Activated T-cell treated with anti-CD3 and anti-CD28 coated beads, Interleukin-2, amount 50 U/mL, for 48 hours (primary cell): ENCODE results near the gene JMJD6.
A peak's percentile ranks its signal among the peaks of the same experiment; 100 is the strongest.
"Not testable (repeated sequence)": the region's sequence is repeated elsewhere in the genome, so short reads cannot be mapped to it uniquely, and the experiment has no call there.

Experiments used
- DNase-seq, 2 experiments: peaks; one replicate each; pipeline ENCODE4 v3.0.0-alpha.2; 2020

JMJD6 gene

DNA sequence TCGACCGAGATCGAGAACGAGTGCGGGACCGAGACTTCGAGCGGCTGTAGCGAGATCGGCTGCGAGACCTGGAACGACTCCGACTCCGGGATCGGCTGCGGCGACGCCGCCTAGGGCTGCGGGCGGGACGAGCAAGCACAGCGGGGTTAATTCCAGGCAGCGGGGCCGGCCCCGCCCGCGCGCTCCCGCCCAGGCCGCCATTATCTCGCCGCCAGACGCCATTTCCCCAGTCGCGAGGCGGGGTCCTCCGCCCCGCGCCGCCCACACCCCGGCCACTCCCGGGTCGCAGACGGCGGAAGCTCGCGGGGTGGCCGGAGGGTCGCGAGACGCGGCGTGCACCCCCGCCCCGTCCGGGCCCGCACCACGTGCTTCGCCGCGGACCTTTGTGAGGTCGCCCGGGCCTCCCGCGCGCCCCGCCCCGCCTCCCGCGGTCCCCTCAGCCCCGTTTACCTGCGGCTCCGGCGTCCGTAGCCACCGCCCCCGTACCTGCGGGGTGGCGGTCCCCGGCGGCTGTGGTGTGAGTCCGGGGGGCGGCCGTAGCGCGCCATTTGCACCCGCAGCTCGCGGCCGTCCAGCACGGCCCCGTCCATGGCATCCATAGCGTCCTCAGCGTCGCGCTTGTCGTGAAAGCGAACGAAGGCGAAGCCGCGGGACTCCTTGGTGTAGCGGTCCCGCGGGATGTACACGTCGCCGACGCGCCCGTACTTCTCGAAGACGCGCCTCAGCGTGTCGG lies 10.1 kb upstream of the JMJD6 start:
- peak; percentile 64 to 75 for DNase-seq

DNA sequence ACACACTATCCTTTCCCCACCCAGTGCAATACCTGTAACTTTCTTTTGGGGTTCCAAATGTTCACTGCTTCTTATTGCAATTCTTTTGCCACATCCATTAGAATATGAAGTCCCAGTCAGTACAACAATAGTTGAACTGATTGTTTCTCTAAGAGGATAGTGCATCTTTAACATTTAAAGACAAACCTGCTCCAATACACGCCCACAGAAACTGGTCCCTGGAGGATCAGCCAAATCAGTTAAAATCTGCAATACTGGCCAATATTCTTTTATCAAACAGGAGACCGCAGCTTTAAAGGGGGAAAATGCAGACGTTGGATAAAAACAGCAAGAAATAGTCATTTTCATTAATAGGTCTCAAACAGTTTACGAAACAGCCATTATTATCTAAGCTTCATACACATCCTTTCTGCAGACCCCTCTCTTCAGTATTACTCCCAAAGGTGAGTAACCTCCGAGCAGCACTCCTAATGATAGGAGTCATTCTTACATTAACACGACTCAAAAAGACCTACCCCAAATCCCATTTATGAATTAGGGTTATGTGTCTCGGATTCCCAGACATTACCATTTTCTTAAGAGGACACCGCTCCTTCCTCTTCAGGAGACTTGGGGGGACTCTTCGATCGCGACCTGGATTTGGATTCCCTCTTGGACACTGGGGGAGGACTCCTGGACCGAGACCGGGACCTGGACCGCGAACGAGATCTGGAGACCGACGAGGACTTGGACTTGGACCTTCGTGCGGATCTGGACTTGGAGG lies 9.4 kb upstream of the JMJD6 start:
- no peak for DNase-seq

DNA sequence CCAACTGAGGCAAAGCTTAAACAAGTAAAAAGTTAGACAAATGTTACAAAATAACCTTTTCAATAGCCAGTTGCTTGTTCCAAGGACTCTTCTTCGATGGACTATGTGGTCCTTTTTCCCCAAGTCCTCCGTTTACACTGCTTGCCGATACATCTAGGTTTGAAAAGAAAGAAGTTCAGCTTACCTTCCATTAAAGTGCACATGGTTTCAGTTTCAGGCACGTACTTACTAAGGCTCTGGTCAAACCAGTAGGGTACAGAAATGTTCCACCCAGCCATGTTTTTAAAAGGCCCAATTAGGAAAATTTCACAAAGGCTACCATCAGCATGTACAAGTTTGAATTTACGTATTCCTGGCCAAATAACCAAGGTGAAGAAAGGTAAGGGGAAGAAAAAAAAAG lies 8.6 kb upstream of the JMJD6 start:
- no peak for DNase-seq

DNA sequence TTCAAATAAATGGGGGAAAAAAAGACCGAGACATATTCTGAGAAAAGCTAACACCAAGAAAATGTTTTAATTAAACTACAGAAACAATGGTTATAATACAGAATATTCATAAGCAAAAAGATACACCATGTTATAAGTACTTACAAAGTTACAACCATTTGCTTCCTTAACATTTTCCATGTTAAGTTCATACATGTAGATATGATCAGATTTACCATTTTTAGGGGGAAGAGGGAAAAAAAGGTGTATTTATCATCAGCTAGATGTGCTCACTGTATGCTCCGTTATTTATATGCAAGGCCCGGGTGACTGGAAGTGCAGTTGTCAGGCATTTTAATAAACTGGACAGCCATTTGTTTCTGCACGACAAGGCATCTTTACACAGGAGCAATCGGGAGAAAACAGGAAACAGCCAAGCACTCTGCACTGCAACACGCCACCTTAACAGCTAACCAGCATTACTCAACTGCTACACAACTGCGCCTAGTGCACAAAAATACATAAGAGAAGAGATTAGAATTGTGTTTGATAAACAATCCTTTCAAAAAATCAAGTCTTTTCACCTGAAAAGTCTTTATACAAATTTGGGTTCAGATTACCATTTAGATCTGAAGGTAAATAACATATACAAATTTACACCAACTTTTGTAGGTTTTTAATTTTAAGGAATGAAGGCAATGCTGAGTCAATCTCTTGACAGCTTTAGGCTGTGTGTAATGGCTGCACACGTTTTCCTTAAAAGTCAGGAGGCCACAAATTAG lies 7.9 kb upstream of the JMJD6 start:
- DNase-seq = peak in 1 of 2 experiments; percentile 24

DNA sequence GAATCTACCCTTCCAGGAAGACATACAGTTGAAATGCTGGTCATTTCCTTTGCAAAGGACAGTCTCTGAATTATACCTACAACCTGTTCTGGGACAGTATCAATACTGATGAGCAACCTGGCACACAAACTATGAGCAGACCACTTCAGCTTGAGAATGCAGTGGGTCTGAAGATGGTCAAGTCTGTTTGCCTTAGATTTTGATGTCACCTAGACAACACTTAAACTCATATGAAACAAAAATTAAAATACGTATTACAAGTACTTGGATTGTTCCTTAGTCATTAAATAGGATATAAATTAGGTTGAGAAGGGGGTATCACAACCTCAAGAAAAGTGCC lies 7.2 kb upstream of the JMJD6 start:
- DNase-seq = no peak

DNA sequence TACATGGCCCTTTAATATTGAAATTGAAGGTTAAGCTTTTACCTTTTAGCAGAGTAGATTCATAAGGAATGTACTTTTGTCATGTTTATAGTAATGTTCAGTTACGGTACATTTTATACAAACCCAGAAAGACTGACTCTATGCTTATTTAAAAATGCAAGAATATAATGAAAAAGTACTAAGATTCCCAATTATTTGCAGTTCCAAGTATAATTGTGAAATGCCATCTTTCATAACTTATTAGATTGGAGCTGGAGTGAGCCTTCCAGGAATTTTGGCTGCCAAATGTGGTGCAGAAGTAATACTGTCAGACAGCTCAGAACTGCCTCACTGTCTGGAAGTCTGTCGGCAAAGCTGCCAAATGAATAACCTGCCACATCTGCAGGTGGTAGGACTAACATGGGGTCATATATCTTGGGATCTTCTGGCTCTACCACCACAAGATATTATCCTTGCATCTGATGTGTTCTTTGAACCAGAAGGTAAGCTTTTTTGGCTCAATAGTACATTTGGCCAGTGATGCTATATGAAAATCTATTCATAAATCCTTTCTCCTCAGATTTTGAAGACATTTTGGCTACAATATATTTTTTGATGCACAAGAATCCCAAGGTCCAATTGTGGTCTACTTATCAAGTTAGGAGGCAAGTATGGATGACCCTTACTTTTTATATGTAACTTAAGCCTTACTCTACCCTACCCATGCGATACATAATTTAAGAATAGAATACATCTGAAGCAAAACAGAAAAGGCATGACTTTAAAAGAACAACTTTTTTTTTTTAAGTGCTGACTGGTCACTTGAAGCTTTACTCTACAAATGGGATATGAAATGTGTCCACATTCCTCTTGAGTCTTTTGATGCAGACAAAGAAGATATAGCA lies 6.6 kb upstream of the JMJD6 start:
- DNase-seq = no peak

DNA sequence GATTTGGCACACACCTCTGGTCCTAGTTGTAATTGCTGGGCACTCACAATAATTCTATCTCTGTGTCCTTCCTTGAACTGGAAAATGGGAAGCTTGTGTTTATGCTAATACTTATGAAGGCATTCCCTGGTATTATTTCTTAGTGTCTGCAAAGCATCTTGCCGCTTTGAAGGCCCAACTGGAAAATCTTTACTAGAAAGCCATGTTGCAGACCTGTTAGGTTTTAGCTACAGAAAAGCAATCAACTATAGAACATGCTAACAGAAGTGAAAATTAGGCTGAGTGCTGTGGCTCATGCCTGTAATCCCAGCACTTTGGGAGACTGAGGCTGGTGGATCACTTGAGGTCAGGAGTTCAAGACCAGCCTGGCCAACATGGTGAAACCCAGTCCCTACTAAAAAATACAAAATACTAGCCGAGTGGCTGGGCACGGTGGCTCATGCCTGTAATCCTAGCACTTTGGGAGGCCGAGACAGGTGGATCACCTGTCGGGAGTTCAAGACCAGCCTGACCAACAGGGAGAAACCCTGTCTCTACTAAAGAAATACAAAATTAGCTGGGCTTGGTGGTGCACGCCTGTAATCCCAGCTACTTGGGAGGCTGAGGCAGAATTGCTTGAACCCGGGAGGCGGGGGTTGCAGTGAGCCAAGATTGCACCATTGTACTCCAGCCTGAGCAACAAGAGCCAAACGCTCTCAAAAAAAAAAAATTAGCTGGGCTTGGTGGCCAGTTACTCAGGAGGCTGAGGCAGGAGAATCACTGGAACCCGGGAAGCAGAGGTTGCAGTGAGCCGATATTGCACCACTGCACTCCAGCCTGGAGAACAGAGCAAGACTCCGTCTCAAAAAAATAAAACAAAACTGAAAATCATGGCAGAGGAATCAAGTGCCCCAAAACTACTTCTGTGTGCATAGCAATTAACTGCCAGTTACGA lies 5.7 kb upstream of the JMJD6 start:
- not testable (repeated sequence) for DNase-seq

DNA sequence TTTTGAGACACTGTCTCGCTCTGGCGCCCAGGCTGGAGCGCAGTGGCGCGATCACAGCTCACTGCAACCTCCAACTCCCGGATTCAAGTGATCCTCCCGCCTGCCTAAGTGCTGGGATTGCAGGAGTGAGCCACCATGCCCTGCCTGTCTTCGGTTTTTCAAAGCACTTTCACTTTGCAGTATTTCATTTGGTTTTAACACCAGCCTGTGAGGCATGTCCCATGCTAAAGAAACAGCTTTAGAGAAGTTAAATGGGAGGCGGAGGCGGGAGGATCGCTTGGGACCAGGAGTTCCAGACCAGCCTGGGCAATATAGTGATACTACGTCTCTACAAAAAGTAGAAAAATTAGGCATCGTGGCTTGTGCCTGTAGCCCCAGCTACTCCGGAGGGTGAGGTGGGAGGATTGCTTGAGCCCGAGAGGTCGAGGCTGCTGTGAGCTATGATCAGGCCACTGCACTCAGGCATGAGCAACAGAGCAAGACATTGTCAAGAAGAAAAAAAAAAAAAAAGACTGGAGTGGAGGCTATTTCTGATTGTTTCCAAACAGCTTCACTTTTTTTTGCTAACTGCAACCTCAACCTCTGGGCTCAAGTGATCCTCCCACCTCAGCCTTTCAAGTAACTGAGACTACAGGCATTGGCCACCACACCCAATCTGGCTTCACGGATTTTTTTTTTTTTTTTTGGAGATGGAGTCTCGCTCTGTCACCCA lies 1.5 kb upstream of the JMJD6 start:
- peak; percentile 48 for DNase-seq

DNA sequence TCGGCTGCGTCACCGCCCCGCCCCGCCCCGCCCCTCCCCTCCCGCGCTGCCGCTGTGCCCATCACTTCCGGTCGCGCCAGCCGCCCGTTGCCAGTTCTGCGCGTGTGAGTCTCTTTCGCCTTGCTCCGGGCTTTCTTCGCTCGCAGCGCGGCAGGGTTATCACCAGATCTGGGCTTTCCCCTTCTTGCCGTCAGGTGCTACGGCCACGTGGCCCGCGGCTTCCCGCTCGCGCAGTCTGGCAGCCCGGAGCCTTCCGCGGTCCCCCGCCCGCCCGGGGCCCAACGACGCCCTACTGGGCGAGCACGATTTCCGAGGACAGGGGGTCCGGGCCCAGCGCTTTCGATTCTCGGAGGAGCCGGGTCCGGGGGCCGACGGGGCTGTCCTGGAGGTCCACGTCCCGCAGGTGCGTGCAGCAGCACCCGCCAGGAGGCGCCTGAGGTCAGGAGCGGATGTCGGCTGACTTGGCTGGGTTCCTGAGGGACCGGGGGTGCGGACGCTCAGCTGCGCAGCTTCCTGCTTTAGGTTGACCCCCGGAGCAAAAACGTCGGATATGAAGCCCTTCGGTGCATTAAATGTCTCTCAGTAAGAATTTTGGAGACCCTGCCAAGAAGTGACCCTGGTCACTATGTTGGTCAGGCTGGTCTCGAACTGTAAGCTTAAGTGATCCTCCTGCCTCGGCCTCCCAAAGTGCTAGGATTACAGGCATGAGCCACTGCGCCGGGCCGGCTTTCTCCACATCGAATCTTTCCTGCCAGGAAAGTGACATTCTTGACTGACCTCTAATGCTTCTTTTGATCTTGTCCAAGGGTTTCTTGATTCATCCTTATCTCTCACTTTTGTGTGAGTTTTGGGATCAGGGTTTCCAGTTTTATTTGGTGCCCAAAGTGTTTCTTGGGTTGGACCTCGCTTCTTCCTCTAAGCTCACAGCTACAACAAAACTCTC lies 641 bp upstream of the JMJD6 start, which contains the start of gene METTL23:
Gene METTL23, plus strand, starts transcription at position 64 of the 943 bp plus-strand sequence. CDS start 2,872 bp downstream, outside the sequence.
- DNase-seq = peak; percentile 83 to 88

DNA sequence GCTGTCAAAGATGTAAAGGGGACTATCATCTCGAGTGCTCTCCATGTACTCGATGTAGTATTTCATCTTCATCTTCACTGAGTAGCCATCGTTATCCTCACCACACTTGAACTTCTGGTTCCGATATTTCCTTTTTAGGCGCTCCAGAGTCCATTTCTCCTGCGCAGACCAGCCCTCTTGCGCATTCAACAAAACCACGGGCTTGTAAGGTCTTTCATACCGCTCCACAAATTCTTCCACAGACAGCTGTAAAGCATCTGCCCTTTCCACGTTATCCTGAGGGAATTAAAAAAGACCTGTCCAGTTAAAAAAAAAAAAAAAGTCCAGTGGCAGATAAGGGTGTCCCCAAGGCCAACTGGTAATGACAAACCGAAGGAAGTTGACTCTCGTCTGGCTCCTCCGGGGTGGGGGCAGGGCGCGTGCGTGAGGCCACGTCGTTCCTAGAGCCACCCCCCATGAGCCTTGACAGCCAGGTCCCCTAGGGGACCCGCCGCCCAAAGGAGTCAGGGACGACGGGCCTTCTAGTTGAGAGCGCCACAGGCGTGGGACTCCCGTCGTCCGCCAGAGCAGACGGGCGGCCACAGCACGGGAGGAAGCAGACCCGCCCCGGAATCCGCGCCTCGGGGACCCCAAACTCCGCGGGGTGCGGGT lies 701 bp downstream of the JMJD6 start:
- DNase-seq = peak; percentile 82 to 85

DNA sequence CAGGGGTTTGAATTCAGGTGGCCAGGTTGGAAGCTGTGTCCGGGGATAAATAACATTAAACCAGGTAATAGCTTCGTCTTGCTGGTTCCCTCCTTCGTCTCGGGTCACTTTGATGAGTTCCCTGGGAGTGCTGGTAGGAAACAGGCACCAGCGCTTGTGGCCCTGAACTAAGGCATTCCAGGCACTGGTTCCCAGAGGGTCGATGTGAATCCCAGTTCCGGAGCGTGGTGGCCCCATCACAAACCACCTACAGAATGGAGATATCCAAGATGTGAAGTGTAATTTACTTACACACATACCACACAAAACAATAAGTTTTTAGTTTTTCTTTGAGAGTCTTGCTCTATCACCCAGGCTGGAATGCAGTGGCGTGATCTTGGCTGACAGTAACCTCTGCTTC lies 2.6 kb downstream of the JMJD6 start:
- no peak for DNase-seq

DNA sequence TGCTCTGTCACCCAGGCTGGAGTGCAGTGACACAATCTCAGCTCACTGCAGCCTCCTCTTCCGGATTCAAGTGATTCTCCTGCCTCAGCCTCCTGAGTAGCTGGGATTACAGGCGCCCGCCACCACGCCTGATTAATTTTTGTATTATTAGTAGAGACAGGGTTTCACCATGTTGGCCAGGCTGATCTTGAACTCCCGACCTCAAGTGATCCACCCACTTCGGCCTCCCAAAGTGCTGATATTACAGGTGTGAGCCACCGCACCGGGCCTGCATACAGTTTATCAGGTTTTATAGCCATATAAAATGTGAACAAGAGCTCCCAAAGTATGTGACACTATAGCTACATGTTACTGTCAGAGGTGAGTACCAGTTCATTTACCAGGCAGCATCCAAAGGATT lies 3.4 kb downstream of the JMJD6 start:
- DNase-seq = not testable (repeated sequence)

DNA sequence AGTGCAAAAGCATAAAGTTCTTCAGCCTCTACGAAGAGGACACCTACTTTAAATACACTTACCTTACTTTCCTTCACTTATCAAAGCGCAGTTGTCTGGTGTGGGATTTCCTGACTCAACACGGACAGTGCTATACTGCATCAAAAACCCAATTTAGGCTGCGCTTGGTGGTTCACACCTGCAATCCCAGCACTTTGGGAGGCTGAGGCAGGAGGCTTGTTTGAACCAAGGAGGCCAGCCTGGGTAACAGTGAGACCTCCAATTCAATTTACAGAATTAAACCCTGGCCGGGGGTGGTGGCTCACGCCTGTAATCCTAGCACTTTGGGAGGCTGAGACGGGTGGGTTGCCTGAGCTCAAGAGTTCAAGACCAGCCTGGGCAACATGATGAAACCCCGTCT lies 4.1 kb downstream of the JMJD6 start:
- no peak for DNase-seq

DNA sequence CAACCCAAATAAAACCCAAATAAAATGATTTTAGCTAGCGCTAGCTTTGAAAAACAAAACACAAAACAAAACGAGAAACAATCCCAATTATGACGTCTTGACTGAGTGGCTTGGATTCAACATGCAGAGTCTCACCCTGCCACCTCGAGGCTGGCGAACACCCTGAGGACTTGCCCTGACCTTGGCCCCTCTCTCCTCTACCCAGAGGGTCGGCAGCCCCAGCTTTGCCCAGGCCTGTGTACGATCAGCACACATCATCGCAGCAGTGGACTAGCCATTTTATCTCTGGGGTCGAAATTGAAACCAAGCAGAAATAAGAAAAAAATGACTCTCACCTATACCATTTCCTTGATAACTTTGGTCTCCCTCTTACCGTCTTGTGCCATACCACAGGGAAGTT lies 4.9 kb downstream of the JMJD6 start:
- no peak for DNase-seq

DNA sequence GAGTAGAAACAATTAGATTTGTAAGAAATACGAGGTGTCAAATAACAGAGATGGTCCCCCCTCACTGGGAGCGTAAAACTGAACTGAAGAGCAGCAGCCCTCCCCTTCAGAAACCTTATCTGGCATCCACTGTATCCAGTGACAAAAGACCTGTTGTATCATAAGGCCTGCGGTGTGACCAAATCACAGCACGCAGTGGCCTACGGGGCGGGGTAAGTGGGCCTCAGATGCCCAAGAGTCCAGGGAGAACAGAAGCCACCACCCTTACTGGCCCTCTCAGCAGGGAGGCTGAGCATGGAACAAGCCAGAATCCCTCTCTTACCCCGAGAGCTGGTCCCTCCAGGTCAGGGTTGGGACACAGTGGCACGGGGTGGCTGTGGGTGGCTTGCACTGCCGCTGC lies 5.5 kb downstream of the JMJD6 start:
- no peak for DNase-seq

DNA sequence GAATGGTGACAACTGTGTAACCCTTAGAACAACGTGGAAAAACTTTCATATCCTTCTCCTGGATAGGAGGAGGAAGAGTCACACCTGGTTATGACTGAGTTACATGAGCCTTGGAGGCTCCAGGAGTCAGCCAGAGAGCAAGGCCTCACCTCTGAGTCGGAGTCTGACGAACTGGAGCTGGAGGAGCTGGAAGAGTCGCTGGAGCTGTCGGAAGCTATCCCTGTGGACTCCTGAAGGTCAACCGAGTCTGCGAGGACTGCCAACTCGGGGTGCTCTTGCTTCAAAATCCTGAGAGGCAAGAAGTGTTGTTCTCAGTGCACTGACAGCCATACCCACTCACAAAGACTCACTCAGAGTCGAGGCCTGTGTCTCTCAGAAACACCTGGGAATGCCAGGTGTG lies 6.2 kb downstream of the JMJD6 start:
- DNase-seq = no peak

DNA sequence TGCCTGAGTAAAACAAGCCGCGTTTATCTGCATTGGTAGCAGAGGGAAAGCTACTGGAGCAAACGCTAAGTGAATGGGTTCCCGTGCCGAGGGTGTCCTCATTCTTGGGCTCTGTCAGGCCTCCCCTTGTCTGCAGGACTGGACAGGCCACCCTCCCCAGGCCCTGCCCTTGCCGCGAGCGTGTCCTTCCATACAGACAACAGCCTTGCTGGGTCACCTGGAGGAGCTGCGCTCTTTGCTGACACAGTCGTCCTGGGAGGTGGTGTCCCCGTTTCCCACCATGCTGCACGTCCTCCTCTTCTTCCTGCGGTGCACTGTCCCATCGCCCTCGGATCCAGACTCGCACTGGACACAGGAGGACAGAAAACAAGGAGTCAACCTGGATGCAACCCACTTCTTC lies 7.9 kb downstream of the JMJD6 start:
- no peak for DNase-seq

DNA sequence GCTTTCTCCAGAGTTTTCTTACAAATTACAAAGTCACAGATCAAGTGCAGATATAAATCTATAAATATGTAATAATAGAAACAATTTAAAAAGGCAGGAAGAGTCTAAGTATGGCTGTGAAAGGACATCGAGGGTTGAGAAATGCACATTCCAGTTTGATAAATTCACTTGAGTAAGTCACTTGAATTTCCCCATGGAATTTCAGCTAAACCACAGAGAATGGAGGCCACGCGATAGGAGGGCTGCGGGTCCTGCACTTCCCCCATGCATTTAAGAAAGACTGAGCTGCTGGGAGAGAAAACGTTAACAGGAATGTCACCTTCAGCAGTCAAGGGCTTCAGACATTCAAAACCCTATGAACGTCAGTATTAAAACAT lies 9.6 kb downstream of the JMJD6 start:
- no peak for DNase-seq
